AG10803 (cell line): ENCODE data around the gene TMEM132D.

Experiments used
- DNase-seq: peaks from one replicate; pipeline ENCODE4 v3.0.0; 2010; ENCODE audit warnings: low read depth
- H3K4me3 ChIP-seq: 2 replicates; pipeline ENCODE4 v1.5.1; 2011; ENCODE audit warnings: mild to moderate bottlenecking, low read length, control low read depth
- CTCF ChIP-seq: conservative IDR thresholded peaks from 2 replicates; pipeline ENCODE4 v1.5.1; 2011; ENCODE audit warnings: mild to moderate bottlenecking, low read length, control low read depth, inconsistent platforms

Gene TMEM132D

GRCh38 chr12:129538137-129538536, 365.7 kb downstream of the TMEM132D start:
- no peak overlapping the region for H3K4me3 ChIP-seq
- TF ChIP-seq CTCF: no peak
- DNase-seq: no peak

GRCh38 chr12:129534966-129535750, 368.7 kb downstream of the TMEM132D start:
- H3K4me3 ChIP-seq: no peak overlapping the region
- DNase-seq: no peak
- no peak for TF ChIP-seq CTCF

- TF ChIP-seq CTCF: no peak
- H3K4me3 ChIP-seq: no peak overlapping the region
- no peak for DNase-seq
Observed at GRCh38 chr12:129532707-129533499, 370.9 kb downstream of the TMEM132D start.

GRCh38 chr12:129532082-129532481, 371.7 kb downstream of the TMEM132D start:
- no peak overlapping the region for H3K4me3 ChIP-seq
- no peak for DNase-seq
- no peak for TF ChIP-seq CTCF

- DNase-seq: no peak
- TF ChIP-seq CTCF: no peak
- H3K4me3 ChIP-seq: no peak overlapping the region
Observed at GRCh38 chr12:129530984-129531383, 372.8 kb downstream of the TMEM132D start.

GRCh38 chr12:129530517-129530916, 373.3 kb downstream of the TMEM132D start:
- no peak for TF ChIP-seq CTCF
- no peak for DNase-seq
- H3K4me3 ChIP-seq: no peak overlapping the region

- no peak for DNase-seq
- no peak for TF ChIP-seq CTCF
- H3K4me3 ChIP-seq: no peak overlapping the region
Observed at GRCh38 chr12:129527506-129527905, 376.3 kb downstream of the TMEM132D start.
